Activated B cell treated with CpG ODN at 0.5 μM for 24 hours (primary cell): Measurements from ENCODE around the gene AMN. TPM values are rescaled to one million over a fixed set of nuclear protein-coding genes. Genes with fewer than 3 reads are reported as not detected.

Experiments used
- ATAC-seq: fragments of 200-7000 bp; cut with Tn5 transposase; one replicate; pipeline ENCODE4 v1.10.0; 2021; ENCODE audit warnings: low read depth, mild to moderate bottlenecking, moderate library complexity
- CTCF ChIA-PET: fragments of 350-600 bp; sonication (Branson Sonifier 250); formaldehyde crosslinking; loops from one replicate; lab custom pipeline; 2021; ENCODE audit warnings: antibody characterized with exemption; lab: Charles Lee
- POLR2A ChIA-PET: fragments of 350-600 bp; sonication (Branson Sonifier 250); formaldehyde crosslinking; loops from one replicate; lab custom pipeline; 2021; ENCODE audit warnings: antibody characterized with exemption; lab: Charles Lee
- DNase-seq: peaks from one replicate; pipeline ENCODE4 v3.0.0; 2022
- H3K27ac Mint-ChIP-seq: one replicate; pipeline ENCODE4 v1.8.0; 2020; ENCODE audit warnings: mixed read lengths
- H3K27me3 Mint-ChIP-seq: one replicate; pipeline ENCODE4 v1.8.0; 2021; ENCODE audit warnings: mixed read lengths
- H3K36me3 Mint-ChIP-seq: one replicate; pipeline ENCODE4 v1.8.0; 2021; ENCODE audit warnings: low read depth, mixed read lengths
- H3K4me1 Mint-ChIP-seq: one replicate; pipeline ENCODE4 v1.8.0; 2021; ENCODE audit warnings: mixed read lengths
- H3K4me3 Mint-ChIP-seq: one replicate; pipeline ENCODE4 v1.8.0; 2020; ENCODE audit warnings: mild to moderate bottlenecking, mixed read lengths
- H3K9me3 Mint-ChIP-seq: one replicate; pipeline ENCODE4 v1.8.0; 2020; ENCODE audit warnings: mixed read lengths
- CTCF ChIP-seq: fragments of 200-600 bp; IDR thresholded peaks from one replicate; pipeline ENCODE4 v1.8.0; 2022; ENCODE audit warnings: antibody characterized with exemption, mild to moderate bottlenecking
- intact Hi-C: fragments of 100-400 bp; cut with micrococcal nuclease; formaldehyde crosslinking; loops from one replicate; pipeline ENCODE4 v1.15.1; 2024
- total RNA-seq: library from RNA; stranded (reverse); gene quantifications from 2 replicates; pipeline ENCODE4 v1.2.3, GENCODE V29; 2022

AMN gene
- total RNA-seq, 1 donor from 2014 or later = 4.4 TPM

GRCh38 chr14:102935756-102936155 is 13.3 kb downstream of the AMN start:
- no peak for TF ChIP-seq CTCF
- intact Hi-C loops = no loop called here
- Mint-ChIP-seq H3K9me3 (no peaks in the 10 kb centered on the region), H3K4me1 (peaks cover 17% of the 10 kb centered on the region), H3K27me3 (no peaks in the 10 kb centered on the region), H3K36me3 (peaks cover 33% of the 10 kb centered on the region), H3K4me3 (no peak overlapping the region), H3K27ac (no peak overlapping the region)
- no peak for DNase-seq
- ChIA-PET CTCF (interaction anchor here (1.1 kb wide), 1 partner anchor 35 kb away, joined by 3 read pairs; no protein-coding TSS in a partner anchor), POLR2A (interaction anchor here (0.7 kb wide), 1 partner anchor 544 kb away, joined by 4 read pairs; no protein-coding TSS in a partner anchor)
- no peak for ATAC-seq

GRCh38 chr14:102937331-102938175 is 15.1 kb downstream of the AMN start:
- Mint-ChIP-seq H3K36me3 (peaks cover 36% of the 10 kb centered on the region), H3K9me3 (no peaks in the 10 kb centered on the region), H3K4me3 (no peak overlapping the region), H3K27ac (no peak overlapping the region), H3K27me3 (no peaks in the 10 kb centered on the region), H3K4me1 (peaks cover 26% of the 10 kb centered on the region)
- intact Hi-C loops = no loop called here
- TF ChIP-seq CTCF = no peak
- ChIA-PET POLR2A (interaction anchor here (0.6 kb wide), 1 partner anchor 272 kb away, joined by 3 read pairs; no protein-coding TSS in a partner anchor), CTCF (no interaction called here)
- DNase-seq = no peak
- ATAC-seq = no peak

- TF ChIP-seq CTCF = no peak
- POLR2A ChIA-PET = no interaction called here
- no peak overlapping the region for H3K4me3 Mint-ChIP-seq
- CTCF ChIA-PET = no interaction called here
- no peak overlapping the region for H3K27ac Mint-ChIP-seq
- intact Hi-C loops = no loop called here
- peaks cover 39% of the 10 kb centered on the region for H3K36me3 Mint-ChIP-seq
- no peaks in the 10 kb centered on the region for H3K27me3 Mint-ChIP-seq
- ATAC-seq = no peak
- no peak for DNase-seq
- H3K9me3 Mint-ChIP-seq = no peaks in the 10 kb centered on the region
- peaks cover 26% of the 10 kb centered on the region for H3K4me1 Mint-ChIP-seq
Observed at GRCh38 chr14:102938191-102938590, 15.7 kb downstream of the AMN start.

- Mint-ChIP-seq H3K9me3 (no peaks in the 10 kb centered on the region), H3K27ac (no peak overlapping the region), H3K4me3 (no peak overlapping the region), H3K27me3 (no peaks in the 10 kb centered on the region), H3K4me1 (peaks cover 26% of the 10 kb centered on the region), H3K36me3 (peaks cover 46% of the 10 kb centered on the region)
- ChIA-PET CTCF (no interaction called here), POLR2A (no interaction called here)
- intact Hi-C loops = no loop called here
- no peak for TF ChIP-seq CTCF
- DNase-seq (no peak), ATAC-seq (no peak)
Observed at GRCh38 chr14:102939329-102939728, 16.9 kb downstream of the AMN start.

- TF ChIP-seq CTCF = no peak
- H3K9me3 Mint-ChIP-seq = no peaks in the 10 kb centered on the region
- DNase-seq (no peak), ATAC-seq (no peak)
- H3K4me1 Mint-ChIP-seq = peaks cover 23% of the 10 kb centered on the region
- ChIA-PET POLR2A (no interaction called here), CTCF (no interaction called here)
- intact Hi-C loops = no loop called here
- no peak overlapping the region for H3K27ac Mint-ChIP-seq
- H3K36me3 Mint-ChIP-seq = peaks cover 47% of the 10 kb centered on the region
- no peak overlapping the region for H3K4me3 Mint-ChIP-seq
- no peaks in the 10 kb centered on the region for H3K27me3 Mint-ChIP-seq
Observed at GRCh38 chr14:102939820-102940561, 17.5 kb downstream of the AMN start.
